ENCODE results near the gene AKIRIN2.

GRCh38 chr6:87636315-87636714 lies 65.7 kb downstream of the AKIRIN2 start:
- TF ChIP-seq CTCF (IDR thresholded peaks at IDR 0.05), result no peak
- TF ChIP-seq EZH2 (IDR thresholded peaks at IDR 0.05; ENCODE audit: borderline replicate concordance, insufficient read depth, low read depth, low read length, poor library complexity, severe bottlenecking), result no peak
